Left cardiac atrium (tissue), 4 donors: Measurements from ENCODE around the gene LSM12. TPM values are rescaled to one million over a fixed set of nuclear protein-coding genes. Genes with fewer than 3 reads are reported as not detected.
"Not testable (repeated sequence)": the region's sequence is repeated elsewhere in the genome, so short reads cannot be mapped to it uniquely, and the experiment has no call there.

Experiments used
- ATAC-seq, 2 donors: fragments of 200-7000 bp; cut with Tn5 transposase; one replicate each; pipeline ENCODE4 v1.9.1; 2020; ENCODE audit warnings: mild to moderate bottlenecking in 2 of 2, moderate library complexity in 2 of 2
- DNase-seq: peaks from one replicate; pipeline ENCODE4 v3.0.0-alpha.2; 2020
- intact Hi-C, 2 donors: fragments of 100-400 bp; cut with DNase I; formaldehyde crosslinking; loops; one replicate each; pipeline versions ENCODE4 v1.14.1 to v1.15.1; 2022 to 2023
- total RNA-seq, 2 donors: library from RNA; stranded (reverse); fragmentation: NEBNext Ultra II Directional; extraction: Animal tissue kit (Norgen Biotek cat#: 25700); gene quantifications; one replicate each; pipeline ENCODE4 v1.2.1, GENCODE V29; 2021
- donor health status: DM: no; HTN: yes; CAD: no.
- donor health status: DM: no; HTN: yes; CAD: no; lungs with severe emphysema.
- donor health status: DM: yes; HTN: yes; CAD: no.
- donor health status: Dilated cardiomyopathy.

Gene LSM12
- total RNA-seq, 2 donors from 2014 or later, result 39.4 to 57.5 TPM

DNA sequence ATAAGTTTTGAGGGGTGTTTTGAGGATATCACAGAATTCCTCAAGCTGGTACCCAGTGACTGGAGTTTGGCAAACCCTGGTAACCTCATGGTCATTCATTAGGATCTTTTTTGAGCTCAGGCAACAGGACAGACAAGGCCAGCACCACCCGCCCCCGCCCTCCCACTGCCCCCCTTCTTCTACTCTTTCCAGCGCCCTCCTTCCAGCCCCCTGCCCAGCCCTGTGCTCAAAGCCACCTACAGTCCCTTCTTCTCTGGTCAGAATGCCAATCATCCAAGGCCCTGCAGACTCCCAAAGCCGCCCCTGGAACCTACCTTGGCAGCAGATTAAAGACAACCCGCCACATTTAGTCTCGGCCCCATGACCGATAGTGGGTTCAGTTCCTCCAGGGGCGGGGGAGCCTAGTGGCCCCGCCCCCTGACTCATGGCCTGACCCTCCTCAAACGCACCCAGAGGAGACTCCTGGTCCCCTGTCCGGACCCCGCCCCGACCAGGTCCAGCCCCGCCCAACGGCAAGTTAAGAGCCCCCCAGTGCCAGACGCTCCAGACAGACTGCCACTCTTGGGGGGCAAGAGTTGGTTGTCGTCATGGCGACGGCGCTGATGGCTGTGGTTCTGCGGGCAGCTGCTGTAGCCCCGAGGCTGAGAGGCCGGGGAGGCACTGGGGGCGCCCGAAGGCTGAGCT is 62.3 kb downstream of the LSM12 start, which contains the start of gene NAGS:
Gene NAGS, plus strand, starts transcription at position 546 of the 684 bp plus-strand sequence. Its CDS starts 42 bp downstream, at position 588.
- intact Hi-C loops, result no loop called here
- DNase-seq (no peak), ATAC-seq (no peak)

DNA sequence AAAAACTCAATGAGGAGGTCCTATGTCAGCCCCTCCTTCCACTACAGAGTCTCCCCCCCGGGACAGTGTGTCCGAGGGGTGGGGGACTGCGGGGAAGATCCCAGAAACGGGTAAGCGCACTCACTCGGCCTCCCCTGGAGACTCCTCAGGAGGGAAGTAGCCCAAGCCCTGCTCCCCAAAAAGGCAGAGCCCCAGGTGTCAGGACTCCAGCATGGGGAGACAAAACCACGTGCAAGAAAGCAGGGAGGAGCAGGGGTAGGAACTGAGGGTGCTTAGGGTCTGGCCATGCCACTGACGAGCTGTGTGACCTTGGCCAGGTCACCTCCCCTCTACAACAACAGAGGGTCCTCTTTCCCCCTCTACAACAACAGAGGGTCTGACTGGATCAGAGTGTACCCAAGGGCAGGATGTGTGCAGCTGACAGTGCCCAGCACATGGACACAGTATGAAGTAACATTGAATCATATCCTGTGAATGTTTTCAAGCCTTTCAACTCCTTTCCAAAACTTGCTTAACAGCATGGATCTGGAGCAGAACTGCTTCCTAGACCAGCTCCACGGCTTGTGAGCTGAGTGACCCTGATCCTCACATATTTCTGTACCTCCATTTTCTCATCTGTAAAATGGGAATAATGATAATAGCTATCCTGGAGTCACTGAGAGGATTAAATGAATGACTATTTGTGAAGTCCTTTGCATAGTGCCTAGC is 64.2 kb downstream of the LSM12 start:
- no peak for ATAC-seq
- no peak for DNase-seq
- intact Hi-C loops, result no loop called here

DNA sequence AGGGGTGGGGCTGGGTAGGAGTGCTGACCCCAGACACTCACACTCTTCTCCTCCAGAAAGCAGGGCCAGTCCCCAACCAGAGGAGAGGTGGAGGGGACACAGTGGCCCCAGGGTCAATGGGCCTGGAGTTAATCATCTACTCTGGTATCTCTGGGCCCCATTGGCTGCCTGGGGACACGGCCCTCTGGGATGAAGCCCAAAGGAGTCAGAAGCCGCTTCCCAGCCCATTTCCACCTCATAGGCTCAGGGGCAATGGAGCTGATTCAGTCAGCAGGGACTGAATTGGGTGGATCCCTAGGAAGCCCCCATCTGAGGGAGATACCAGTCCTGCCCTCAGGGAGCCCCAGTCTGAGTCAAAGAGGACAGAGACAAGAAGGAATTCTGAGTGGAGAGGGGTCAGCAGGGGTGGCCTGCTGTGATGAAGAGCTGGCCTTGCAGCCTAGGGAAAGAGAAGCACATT is 65.0 kb downstream of the LSM12 start:
- DNase-seq, result no peak
- no peak for ATAC-seq
- intact Hi-C loops, result no loop called here

DNA sequence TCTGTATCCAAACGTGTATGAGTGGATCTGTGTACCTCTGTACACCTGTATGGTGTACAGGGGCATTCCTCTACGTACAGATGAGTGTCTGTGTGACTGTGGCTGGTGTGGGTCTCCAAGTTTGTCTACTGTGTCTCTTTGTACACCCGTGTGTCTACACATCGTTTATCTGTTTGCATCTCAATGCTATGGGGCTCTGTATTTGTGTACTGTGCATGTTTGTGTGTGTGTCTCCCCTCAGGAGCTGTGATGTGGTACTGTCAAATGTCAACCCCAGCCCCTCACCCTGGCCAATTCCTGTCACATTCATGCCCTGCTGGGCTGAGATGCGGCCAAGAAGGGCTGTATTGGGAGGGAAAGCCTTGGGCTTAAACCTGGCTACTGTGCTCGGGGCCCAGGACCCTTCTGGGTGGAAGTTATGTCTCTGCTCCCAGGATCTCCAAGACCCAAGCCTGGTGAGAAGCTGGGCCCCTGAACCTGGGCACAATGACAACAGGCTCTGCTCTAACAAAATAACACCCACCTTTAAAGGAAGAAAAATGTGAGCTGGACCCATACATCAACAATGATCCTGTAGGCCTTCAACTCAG is 65.5 kb downstream of the LSM12 start:
- ATAC-seq (no peak), DNase-seq (no peak)
- intact Hi-C loops, result no loop called here

DNA sequence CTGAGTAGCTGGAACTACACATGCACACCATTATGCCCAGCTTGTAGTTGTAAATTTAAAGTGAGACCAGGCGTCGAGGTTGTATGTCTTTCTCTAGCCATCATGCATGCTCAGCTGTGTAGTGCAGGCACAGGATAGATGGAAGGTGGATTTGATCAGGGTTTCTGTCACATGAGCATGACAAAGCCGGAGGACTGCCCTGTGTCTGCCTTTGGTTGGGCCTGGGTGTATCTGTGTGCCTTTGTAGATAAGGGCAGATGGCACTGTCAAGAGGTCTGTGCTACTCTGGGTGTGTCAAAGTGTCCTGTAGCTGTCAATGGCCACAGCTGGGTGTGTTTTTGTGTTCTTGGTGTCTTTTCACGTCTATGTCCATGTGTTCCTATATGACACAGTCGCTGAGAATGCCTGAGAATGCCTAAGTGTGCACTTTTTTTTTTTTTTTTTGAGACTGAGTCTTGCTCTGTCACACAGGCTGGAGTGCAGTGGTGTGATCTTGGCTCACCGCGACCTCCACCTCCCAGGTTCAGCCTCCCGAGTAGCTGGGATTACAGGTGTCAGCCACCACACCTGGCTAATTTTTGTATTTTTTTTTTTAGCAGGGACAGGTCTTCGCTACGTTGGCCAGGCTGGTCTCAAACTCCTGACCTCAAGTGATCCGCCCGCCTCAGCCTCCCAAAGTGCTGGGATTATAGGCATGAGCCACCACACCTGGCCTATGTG is 66.2 kb downstream of the LSM12 start:
- intact Hi-C loops, result no loop called here

DNA sequence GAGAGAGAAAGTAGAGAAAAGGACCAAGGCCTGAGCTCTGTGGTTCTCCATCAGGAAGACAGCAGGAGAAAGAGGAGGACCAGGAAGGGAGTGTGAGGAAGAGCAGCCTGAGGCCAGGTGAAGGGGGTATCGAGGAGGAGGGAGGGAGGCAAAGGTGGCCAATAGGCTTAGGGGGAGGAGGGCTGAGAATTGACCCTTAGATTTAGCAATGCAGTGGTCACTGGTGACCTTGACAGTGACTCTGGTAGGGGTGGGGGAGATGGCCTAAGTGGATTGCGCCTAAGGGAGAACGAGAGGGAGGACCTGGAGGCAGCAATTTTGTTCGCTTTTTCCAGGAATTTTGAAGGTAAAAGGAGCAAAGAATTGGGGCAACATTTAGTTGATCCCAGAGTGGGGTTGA is 67.4 kb downstream of the LSM12 start:
- intact Hi-C loops, result no loop called here
- no peak for ATAC-seq

More for the DNA sequence above, 66.2 kb downstream of the LSM12 start:
- DNase-seq, result no peak
- ATAC-seq, result peak in 1 of 2 donors; percentile 21

DNA sequence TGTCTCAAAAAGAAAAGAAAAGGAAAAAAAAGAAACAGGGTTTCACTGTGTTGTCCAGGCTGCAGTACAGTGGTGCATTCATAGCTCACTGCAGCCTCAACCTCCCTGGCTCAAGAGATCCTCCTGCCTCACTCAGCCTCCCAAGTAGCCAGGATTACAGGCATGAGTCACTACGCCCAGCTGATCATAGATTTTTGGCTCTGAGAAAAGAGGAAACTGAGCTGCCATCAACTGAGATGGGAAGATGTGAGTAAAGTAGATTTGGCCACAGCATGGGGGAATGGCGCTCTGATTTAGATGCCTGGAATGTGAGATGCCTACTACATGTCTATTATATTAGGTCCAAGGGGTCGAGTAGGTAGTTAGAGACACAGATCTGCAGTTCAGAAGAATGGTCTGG is 67.9 kb downstream of the LSM12 start:
- ATAC-seq, result no peak
- intact Hi-C loops, result no loop called here

More for the DNA sequence above, 67.4 kb downstream of the LSM12 start:
- DNase-seq, result no peak

DNA sequence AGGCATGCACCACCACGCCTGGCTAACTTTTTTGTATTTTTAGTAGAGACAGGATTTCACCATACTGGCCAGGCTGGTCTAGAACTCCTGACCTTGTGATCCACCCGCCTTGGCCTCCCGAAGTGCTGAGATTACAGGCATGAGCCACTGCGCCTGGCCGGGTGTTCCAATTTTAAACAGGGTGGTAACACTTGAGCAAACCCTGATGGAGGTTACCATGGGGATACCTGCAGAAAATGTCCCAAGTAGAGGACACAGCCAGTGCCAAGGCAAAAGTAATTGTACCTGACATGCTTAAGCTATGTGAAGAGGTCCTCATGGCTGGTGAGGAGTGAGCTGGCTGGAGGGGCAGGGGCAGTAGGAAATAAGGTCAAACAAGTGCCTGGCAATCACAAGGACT is 69.3 kb downstream of the LSM12 start:
- DNase-seq, ATAC-seq, intact Hi-C loops: not testable (repeated sequence)

More for the DNA sequence above, 67.9 kb downstream of the LSM12 start:
- no peak for DNase-seq

DNA sequence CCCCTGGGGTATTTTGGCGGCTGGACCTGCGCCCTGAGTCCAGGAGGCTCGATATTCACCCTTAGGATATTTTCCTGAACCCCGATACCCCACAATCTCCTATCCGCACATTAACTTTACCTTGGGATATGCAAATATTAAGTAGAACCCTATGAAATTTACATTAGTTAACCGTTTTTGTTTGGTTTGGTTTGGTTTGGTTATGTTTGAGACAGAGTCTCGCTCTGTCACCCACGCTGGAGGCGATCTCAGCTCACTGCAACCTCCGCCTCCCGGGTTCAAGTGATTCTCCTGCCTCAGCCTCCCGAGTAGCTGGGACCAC is 71.4 kb downstream of the LSM12 start:
- no peak for ATAC-seq
- intact Hi-C loops, result loop anchor here (2.0 kb wide), 1 partner anchor 50 kb away; no protein-coding TSS in a partner anchor
- no peak for DNase-seq

DNA sequence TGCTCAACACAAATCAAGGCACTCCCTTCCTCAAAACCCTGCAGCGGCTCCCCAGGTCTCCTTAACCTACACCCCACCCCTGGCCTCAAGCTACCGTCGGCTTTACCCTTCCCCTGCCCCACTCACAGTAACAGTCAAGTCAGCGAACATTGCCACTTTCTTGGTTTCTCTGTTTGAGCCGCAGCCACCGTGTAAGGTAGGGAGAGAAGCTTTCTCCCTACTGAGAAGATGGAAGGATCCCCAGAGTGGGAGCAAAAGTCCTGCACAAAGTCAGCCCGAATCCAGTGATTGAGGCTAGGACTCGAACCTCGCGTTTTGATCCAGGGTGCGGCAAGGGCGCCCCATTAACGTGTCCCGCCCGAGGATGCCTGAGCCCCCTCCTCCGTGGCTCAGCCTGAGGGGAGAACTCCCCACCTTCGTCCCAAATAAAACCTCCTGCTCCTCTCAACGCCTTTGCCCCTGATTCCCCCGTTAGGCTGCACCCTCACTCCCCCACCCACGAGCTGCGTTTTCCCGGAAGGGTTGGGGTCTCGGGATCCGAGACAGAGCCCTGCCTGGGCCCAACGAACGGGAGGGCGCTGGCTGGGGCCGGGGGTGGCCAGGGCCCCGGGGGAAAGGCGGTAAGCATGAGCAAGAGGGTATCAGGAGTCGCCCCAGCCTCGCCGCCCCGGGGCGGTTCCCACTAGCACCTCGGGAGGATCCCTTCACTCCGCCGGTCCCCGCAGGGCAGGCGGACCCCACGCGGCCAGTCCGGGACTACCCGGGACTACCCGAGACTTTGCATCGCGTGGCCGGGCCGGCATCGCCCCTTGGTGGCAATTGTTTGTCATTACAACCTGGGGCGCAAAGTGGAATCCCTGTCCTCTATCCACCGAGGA is 72.0 kb downstream of the LSM12 start:
- DNase-seq, result peak; percentile 80
- intact Hi-C loops, result loop anchor here (2.0 kb wide), 1 partner anchor 50 kb away; no protein-coding TSS in a partner anchor
- peak; percentile 93 to 96 for ATAC-seq

DNA sequence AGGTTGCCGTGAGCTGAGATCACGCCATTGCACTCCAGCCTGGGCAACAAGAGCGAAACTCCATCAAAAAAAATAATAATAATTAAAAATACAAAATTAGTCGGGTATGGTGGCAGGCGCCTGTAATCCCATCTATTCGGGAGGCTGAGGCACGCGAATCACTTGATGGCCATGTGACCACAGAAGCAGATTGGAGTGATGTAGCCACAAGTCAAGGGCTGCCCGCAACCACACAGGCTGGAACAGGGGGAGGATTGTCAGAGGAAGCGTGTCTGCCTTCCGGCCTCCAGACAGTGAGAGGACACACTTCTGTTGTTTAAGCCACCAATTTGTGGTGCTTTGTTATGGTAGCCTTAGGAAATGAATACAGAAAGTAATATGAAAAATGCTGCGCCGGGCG is 73.8 kb downstream of the LSM12 start:
- intact Hi-C loops, result no loop called here
- DNase-seq, result no peak
- no peak for ATAC-seq

DNA sequence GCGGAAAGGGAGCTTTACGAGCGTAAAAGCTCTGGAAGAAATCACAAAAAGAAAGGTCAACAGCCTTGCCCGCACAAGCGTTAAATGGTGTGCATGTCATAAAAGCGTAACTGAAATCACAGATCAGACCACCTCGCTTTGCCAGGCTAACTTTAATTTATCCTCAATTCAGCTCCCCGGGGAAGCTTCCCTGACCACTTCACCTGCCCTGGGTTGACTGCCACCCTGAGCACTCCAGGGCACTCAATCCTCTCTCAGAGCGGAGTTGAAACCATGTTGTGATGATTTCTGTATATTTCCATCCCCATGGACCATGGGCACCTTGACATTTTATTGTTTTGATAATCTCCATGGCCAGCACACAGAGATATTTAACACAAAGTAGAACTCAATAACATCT is 78.2 kb downstream of the LSM12 start:
- intact Hi-C loops, result no loop called here
- DNase-seq (no peak), ATAC-seq (no peak)

DNA sequence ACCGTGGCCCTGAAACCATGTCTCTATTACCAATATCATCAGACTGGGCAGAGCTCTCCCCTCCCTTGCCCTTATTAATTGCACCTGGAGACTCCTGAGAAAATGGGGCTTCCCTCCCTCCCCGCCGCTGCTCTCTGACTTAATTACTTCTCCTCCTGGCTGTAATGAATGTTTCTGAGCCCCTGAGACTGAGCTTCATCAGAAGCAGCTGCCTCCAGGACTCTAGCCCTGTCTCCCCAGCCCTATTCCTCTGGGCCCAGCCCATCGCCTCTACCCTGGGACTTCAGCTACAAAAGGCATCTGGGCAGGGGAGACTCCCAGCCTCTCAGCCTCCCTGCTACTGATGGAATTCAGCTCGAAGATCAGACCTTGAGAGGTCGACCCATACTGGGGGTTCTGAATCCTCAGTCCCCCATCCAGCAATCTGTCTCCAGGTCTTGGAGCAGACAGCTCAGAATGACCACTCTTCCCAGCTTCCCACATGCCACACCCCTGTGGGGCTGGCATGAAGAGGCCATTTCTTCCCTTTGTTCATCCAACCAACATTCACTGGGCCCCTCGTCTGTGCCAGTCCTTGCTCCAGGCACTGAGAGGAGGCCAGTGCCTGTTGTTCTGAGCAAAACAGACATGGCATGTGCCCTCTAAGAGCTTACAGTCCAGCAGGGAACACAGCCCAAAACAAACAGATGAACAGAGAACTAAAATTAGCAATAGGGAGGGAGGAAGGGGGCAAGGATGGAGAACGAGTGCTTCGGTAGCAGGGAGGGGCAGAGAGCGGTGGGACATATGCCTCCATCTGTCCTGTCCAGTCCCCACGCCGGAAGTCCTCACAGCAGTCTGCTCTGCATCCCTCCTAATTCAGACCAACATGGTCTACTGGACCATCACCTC is 79.1 kb downstream of the LSM12 start:
- intact Hi-C loops, result no loop called here
- ATAC-seq, result no peak

DNA sequence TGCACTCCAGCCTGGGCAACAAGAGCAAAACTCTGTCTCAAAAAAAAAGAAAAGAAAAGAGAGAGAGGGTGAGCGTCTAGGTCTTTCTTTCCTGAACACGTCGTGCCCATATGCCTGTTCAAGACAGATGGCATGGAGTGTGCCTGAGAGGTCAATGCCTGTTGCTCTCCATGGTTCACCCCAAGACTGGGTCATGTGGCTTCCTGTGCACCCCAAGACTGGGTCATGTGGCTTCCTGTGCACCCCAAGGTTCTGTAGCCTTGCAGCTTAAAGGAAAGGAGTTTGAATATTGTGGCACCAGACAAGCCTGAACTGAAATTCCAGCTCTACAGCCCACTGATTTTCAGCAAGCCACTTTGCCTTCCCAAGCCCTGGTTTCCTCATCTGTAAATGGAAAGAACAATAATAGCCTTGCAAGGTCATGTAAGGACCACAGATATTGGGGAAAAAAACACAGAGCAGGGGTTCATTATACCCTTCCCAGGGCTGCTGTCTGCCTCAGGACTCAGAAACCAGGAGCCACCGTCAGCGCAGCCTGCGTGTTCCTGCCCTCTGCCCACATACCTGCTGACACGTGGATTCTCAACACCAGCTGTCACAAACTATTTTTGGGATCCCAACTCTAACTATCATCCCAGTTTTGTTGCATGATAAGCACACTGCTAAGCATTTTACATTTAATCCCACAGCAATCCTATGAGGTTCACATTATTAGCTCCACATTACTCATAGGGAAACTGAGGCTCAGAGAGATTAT is 80.1 kb downstream of the LSM12 start:
- no peak for DNase-seq
- intact Hi-C loops, result no loop called here
- peak in 1 of 2 donors; percentile 54 for ATAC-seq

More for the DNA sequence above, 79.1 kb downstream of the LSM12 start:
- DNase-seq, result no peak

DNA sequence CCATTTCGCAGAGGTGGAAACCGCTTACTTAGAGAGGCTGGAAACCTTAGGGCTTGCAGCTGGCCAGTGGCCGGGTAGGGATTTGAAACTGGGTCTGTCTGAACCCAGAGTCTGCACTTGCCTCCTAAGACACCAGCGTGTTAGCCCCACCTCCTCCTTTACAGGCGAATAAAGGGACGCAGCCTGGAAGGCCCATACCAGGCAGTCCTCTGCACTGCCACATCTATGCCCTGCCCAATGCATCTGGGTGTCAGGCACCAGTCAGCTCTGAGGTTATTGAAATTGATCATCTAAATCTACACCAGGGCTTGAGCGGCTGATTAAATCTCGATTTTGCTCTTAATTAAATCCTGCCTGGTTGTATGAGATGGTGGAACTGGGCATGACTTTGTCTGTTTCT is 82.0 kb downstream of the LSM12 start:
- intact Hi-C loops, result no loop called here
- DNase-seq (no peak), ATAC-seq (peak in 1 of 2 donors; percentile 21)
